HG03280 (cell line): ENCODE measurements around the gene SLC22A2.

Experiments used
- ATAC-seq: cut with Tn5 transposase; IDR thresholded peaks from one replicate; pipeline ENCODE4 v1.9.1; 2021; ENCODE audit warnings: mild to moderate bottlenecking, moderate library complexity; ENCODE audit not compliant: unreplicated experiment

Gene SLC22A2

DNA sequence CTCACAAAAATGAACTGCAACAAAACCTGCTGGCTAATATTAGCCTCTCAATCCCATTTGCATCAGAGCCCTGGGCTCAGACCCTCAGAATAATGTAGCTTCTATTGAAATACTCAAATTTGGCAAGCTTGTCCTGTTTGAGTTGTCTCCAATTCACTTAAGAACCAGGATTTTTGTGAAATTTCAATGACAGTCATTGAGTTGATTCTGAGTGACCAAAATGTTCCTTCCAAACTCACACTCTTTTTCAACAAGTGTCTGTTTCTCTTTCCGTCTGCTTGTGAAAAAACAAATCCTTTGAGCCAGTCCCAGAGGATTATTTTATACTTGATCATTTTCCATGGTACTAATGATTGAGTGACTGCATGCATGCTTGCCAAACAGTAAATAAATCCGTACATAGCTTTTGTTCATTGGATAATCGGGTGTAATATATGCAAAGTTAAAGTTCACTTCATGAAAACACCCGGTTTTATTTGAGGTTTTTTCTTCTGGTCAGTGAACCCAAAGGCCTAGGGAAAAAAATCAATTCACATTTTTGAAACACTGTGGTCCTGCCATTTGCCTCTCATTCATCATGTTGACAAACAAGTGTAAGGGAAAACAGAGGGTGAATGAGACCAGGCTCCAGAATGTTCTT is 16.4 kb upstream of the SLC22A2 start:
- ATAC-seq: no peak

GRCh38 chr6:160273750-160274149 is 15.1 kb upstream of the SLC22A2 start:
- ATAC-seq: no peak

DNA sequence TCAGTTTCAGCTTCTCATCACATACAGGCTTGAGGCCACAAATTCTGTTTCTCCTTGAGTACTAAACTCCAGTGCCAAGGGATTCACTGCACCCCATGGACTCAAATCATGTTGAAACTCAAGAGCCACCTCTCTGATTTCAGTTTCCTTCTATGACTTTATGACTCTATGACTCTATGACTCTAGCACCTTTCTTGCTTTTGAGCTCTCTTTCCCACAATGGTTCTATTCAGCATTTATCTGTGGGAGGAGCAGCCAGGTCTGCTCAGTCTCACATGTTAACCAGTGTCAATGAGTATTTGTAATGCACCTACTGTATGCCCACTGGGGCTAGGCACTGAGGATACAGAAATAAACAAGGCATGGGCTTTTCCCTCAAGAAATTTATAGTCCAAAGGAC is 14.6 kb upstream of the SLC22A2 start:
- no peak for ATAC-seq

GRCh38 chr6:160272707-160273106 is 14.1 kb upstream of the SLC22A2 start:
- ATAC-seq: no peak

DNA sequence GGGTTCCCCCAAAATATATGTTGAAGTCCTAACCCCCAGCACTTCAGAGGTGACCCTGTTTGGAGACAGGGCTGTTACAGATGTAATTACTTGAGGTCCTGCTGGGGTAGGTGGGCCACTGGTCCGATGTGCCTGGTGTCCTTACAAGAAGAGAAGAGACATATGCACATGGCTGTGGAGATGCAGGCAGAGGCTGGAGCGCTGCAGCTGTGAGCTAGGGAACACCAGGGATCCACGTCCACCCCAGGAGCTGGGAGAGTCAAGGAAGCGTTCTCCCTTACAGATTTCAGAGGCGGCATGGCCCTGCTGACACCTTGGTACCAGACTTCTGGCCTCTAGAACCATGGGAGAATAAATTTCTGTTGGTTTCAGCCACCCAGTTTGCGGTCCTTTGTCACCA is 11.7 kb upstream of the SLC22A2 start:
- no peak for ATAC-seq

DNA sequence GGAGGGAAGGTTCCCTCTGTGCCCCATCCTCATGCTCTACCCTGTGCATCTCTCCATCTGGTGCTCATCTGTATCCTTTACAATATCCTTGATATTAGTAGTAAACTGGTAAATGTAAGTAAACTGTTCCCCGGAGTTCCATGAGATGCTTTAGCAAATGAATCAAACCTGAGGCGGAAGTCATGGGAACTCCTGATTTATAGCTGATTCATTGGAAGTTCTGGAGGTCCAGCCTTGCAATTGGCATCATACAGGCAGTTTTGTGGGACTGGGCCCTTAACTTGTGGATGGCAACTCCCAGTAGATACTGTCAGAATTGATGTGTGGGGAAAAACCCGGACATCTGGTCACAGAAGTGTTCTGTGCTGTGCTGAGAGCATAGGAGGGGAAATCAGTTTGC is 11.2 kb upstream of the SLC22A2 start:
- ATAC-seq: no peak

DNA sequence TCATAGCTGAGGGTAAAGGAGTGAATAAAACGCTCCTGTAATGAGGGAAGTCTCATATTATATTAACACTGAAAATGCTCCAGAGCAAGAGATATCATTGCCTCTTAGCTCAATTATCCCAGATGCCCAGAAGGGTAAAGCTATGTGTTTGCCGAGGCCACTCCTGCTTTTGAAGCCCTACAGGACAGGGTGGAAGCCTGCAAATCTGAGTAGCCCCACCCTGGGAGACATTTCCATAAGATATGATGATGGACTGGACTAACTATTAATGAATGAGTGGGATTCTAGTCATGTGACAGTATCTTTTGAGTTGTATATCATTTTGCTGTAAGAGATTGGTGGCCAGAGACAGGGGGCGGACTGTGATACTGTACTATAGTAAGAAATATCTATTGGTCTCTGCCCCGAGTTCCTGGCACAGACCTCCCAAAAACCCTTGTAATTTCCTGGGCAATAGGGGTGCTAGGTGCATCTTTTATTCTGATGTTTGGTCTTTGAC is 10.5 kb upstream of the SLC22A2 start:
- no peak for ATAC-seq

GRCh38 chr6:160267102-160267501 is 8.5 kb upstream of the SLC22A2 start:
- ATAC-seq: no peak

DNA sequence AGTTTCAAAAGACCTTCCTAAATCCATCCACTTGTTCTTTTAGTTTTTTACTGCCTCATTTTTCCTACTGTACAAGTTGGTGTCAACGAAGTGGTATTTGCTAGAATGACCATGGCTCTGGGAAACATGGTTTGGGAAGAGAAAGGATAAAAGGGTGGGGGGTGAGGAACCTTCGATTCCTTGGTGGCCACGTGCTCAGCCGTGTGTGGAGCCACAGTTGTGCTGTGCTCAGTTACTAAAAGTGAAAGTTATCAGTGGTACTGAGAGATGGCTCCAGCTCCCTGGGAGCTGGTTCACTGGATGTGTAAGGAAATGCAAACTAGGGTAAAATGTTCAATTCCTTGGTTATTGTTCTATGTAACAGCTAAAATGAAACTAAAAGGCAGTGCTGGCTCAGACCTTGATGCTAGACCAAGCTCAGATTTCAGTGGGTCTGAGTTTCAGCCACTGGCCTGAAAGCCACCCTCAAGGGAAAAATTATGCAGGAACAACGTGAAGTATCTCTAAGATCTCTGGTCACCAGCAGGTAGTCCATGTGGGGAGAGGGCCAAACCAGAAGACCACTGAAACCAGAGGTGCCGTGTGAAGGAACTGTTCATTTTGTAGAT is 7.4 kb upstream of the SLC22A2 start:
- ATAC-seq: peak; percentile 53

GRCh38 chr6:160264061-160264612 is 5.5 kb upstream of the SLC22A2 start:
- no peak for ATAC-seq

- ATAC-seq: no peak
Observed at GRCh38 chr6:160263196-160263939, 4.7 kb upstream of the SLC22A2 start.

DNA sequence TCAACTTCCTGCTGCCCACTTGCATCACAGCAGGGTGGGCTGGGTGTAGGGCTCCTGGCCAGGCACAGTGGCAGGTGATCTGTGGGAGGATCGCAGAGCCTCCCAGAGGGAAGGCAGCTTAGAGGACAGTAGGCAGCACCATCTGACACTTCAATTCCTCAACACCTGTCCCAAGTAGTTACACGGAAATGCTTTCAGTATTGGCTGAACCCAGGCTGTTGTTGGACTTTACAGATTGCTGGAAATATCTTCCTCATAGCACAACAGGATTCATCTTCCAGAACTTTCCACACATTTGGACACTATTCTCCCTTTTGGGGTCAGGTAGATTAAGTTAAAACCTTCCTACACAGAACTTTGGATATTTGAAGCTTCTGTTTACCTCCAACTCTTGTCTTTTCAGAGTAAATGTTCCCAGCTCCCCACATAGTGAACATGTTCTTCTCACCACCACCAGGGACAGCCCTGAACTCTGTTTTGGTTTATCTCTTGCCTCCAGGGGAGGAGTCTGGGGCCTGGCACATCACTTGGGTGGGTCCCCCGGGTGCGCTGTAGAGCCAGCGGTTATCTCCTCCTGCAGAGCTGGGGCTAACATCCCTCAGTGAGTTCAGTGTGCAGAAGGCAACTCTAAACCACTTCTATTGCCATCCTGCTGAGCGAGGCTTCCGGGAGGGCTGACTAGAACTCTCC is 3.5 kb upstream of the SLC22A2 start:
- ATAC-seq: peak; percentile 44

GRCh38 chr6:160260803-160261450 is 2.3 kb upstream of the SLC22A2 start:
- ATAC-seq: no peak

GRCh38 chr6:160260367-160260766 is 1.7 kb upstream of the SLC22A2 start:
- ATAC-seq: no peak

DNA sequence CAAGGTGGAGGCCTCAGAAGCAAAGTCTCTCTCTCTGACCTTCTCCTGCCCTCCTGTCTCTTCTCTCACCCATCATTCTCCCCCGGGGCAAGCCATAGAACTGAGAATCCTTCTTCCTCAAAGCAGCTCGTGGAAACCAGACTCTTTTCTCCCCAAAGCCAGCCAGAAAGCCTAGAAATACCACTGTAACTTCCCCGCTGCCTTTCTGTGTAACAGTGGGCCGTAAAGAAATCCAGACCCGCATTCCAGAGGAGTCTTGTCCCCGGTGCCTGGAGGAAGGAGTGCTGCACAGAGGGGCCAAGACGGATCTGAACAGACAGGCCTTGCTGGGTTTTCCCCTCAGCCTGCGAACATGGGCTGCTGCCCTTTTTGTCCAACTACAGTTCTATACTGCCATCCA is 977 bp upstream of the SLC22A2 start:
- ATAC-seq: no peak

DNA sequence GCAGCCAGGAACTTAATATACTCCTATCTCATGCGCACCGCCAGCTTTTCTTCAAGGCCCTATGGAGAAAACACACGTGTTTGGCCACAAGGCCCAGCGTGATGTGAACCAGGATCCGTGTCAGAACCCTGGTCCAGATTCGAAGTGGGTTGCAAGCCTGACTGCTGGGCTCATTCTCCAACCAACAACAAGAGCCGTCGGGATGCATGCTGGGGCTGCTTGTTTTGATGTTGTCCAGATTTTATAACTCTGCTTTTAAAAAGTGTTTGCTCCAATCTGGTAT is 463 bp upstream of the SLC22A2 start:
- no peak for ATAC-seq

DNA sequence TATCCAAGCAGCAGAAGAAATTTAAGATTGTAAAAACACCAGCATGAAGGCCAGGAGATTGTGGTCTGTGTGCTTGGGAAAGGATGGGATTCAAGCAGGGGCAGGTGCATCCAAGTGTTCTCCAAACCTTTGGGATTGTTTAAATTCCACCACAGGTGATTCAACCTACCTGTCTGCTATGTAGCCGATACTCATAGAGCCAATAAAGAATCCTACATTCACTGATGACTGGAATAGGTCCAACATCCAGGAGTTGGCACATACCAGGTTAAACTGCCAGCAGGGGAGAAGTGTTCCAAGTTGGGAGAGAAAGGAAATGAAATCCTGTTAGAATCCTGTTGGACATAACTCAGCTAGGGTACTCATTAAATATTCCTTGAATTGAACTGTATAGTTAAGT is 2.2 kb downstream of the SLC22A2 start:
- ATAC-seq: no peak

DNA sequence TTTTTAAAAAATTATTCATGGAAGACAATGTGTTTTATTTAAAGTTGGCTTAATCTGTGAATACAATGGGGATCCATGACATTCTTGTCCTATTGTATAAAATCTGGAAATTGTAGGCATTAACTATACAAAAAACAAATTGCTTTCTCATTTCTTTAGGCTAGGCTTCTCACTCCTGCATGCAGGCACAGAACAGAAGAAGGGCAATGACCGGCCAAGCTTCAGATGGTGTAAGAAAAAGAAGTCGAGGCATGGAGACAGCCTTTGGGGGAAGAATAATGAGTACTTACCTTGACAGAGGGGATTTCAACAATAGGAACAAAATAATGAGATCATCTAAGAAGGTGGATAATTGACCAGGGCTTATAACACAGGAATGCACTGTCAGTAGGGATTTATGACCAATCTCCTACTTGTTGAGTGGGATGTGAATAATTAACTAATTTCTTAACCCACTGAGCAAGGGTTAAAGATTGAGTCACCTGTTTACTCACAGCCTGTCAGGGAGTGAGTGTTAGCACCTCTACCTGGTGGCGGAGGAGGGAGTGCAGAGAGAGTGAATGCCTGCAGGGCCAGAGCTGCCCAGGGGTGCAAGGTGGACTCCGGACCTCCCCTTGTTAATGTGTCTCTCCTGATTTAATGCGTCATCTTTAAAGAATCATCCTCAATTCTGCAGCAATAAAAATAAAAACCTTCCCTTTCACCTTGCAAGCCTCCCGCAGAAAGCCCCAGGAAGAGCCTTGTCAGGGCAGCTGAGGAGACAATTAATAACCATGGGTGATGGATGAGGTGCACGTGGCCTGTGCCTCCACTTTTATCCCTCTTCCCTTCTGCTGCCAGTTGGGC is 3.9 kb downstream of the SLC22A2 start:
- ATAC-seq: no peak

- ATAC-seq: no peak
Observed at GRCh38 chr6:160253714-160254113, 4.9 kb downstream of the SLC22A2 start.

GRCh38 chr6:160253292-160253691 is 5.3 kb downstream of the SLC22A2 start:
- ATAC-seq: no peak
